Transverse colon (tissue), 4 donors: ENCODE measurements around the gene CCDC81.

ENCODE experiments used
- CTCF ChIP-seq, 5 experiments: fragments of 200-600 bp in 3 of 5; fragments of 450-650 bp in 2 of 5; sonication (generic) in 3 of 5; IDR thresholded peaks; 1 replicate in 2 of 5; 2 replicates in 3 of 5; pipeline ENCODE4 v1.5.1; 2016 to 2017; ENCODE audit warnings: antibody characterized with exemption in 5 of 5, inconsistent platforms in 3 of 5, mild to moderate bottlenecking in 2 of 5, moderate library complexity in 1 of 5
- POLR2AphosphoS5 ChIP-seq, 3 donors: sonication (generic); formaldehyde crosslinking; IDR thresholded peaks; one replicate each; pipeline ENCODE4 v1.6.1; 2016; ENCODE audit warnings: antibody characterized with exemption in 3 of 3

- TF ChIP-seq CTCF (IDR thresholded peaks at IDR 0.05) (no peak), POLR2AphosphoS5 (IDR thresholded peaks at IDR 0.05) (no peak)
These were observed 44.2 kb downstream of the CCDC81 start for GRCh38 chr11:86418917-86419316.
